K562 (cell line): ENCODE data around the gene NDUFAF2. TPM values are rescaled to one million over a fixed set of nuclear protein-coding genes. Genes with fewer than 3 reads are reported as not detected.

Source experiments
- ATAC-seq: fragments of 200-7000 bp; cut with Tn5 transposase; 3 replicates; pipeline ENCODE4 v1.9.1; 2020; ENCODE audit warnings: moderate library complexity
- BruUV-seq: library from RNA; stranded (reverse); fragments of 400-500 nt; replicated peaks from 2 replicates; lab custom pipeline; 2021; lab: Mats Ljungman, UMichigan
- CTCF ChIA-PET: fragments of 300-600 bp; formaldehyde crosslinking; extraction: SDS; loops from one replicate; lab custom pipeline; 2021; ENCODE audit warnings: low intra/inter-chr PET ratio; lab: Yijun Ruan, JAX
- POLR2A ChIA-PET: fragments of 300-600, 350-650 bp; sonication (Branson Sonifier 250); formaldehyde crosslinking; extraction: SDS; loops from one replicate; lab custom pipeline; 2021; ENCODE audit warnings: antibody characterized with exemption, inconsistent platforms; lab: Yijun Ruan, JAX
- DNase-seq, 4 experiments: peaks; one replicate each; pipeline versions ENCODE4 v3.0.0 to v3.0.0-alpha.2; 2011 to 2018; ENCODE audit warnings: low spot score in 3 of 4, mixed read lengths in 3 of 4; ENCODE audit errors: extremely low read depth in 1 of 4
- FAIRE-seq: peaks from 2 replicates; lab custom pipeline; 2011; peaks lifted over from hg19 to GRCh38; lab: Jason Lieb, UNC
- H2AFZ ChIP-seq: 2 replicates; pipeline ENCODE4 v1.6.0; 2011; ENCODE audit warnings: low read depth, low read length, control low read depth, inconsistent platforms
- H3K27ac ChIP-seq: fragments of 200-600 bp; 3 replicates; pipeline ENCODE4 v1.8.0; 2011; ENCODE audit warnings: low read depth, mild to moderate bottlenecking, control low read depth, inconsistent platforms, low read length, moderate library complexity, mixed read lengths; ENCODE audit errors: extremely low read depth
- H3K27me3 ChIP-seq, 2 experiments: fragments of 300-600 bp in 1 of 2; 2 replicates in 1 of 2; 3 replicates in 1 of 2; pipeline versions ENCODE4 v1.6.0 to v1.8.0; 2011; ENCODE audit warnings: inconsistent platforms in 2 of 2, low read length in 2 of 2, mild to moderate bottlenecking in 1 of 2, mixed read lengths in 1 of 2, moderate library complexity in 1 of 2; ENCODE audit not compliant: control insufficient read depth in 2 of 2, insufficient read depth in 2 of 2
- H3K36me3 ChIP-seq: fragments of 300-600 bp; 3 replicates; pipeline ENCODE4 v1.8.0; 2011; ENCODE audit warnings: mild to moderate bottlenecking, low read length, inconsistent platforms; ENCODE audit not compliant: control insufficient read depth, insufficient read depth
- H3K4me1 ChIP-seq, 2 experiments: fragments of 200-600 bp in 1 of 2; replicated peaks in 1 of 2; 2 replicates in 1 of 2; 3 replicates in 1 of 2; pipeline versions ENCODE4 v1.5.1 to v1.8.0; 2011; ENCODE audit warnings: inconsistent platforms in 2 of 2, low read length in 2 of 2, mild to moderate bottlenecking in 1 of 2, mixed read lengths in 1 of 2, moderate library complexity in 1 of 2; ENCODE audit not compliant: control insufficient read depth in 2 of 2, insufficient read depth in 2 of 2
- H3K4me2 ChIP-seq: 2 replicates; pipeline ENCODE4 v1.6.1; 2011; ENCODE audit warnings: low read length, control low read depth, inconsistent platforms, mixed read lengths; ENCODE audit not compliant: insufficient read depth
- H3K4me3 ChIP-seq: fragments of 200-600 bp; sonication (generic), shearing (Covaris generic); 2 replicates; pipeline ENCODE4 v1.5.1; 2016; ENCODE audit warnings: control low read depth, inconsistent platforms
- H3K79me2 ChIP-seq: fragments of 200-600 bp; 3 replicates; pipeline ENCODE4 v1.8.0; 2011; ENCODE audit warnings: low read length, inconsistent platforms; ENCODE audit not compliant: control insufficient read depth, insufficient read depth
- H3K9ac ChIP-seq, 2 experiments: 2 replicates each; pipeline versions ENCODE4 v1.6.0 to v1.6.1; 2011; ENCODE audit warnings: low read depth in 2 of 2, low read length in 2 of 2, control low read depth in 1 of 2, inconsistent platforms in 1 of 2, mild to moderate bottlenecking in 1 of 2, mixed read lengths in 1 of 2; ENCODE audit not compliant: insufficient read depth in 1 of 2
- H3K9me1 ChIP-seq: one replicate; pipeline ENCODE4 v1.6.0; 2011; ENCODE audit warnings: inconsistent platforms, mild to moderate bottlenecking, low read length, moderate library complexity; ENCODE audit not compliant: control insufficient read depth, insufficient read depth
- H3K9me3 ChIP-seq: replicated peaks from 2 replicates; pipeline ENCODE4 v1.5.1; 2011; ENCODE audit warnings: low read depth, low read length, inconsistent platforms; ENCODE audit not compliant: control insufficient read depth, insufficient read depth
- H4K20me1 ChIP-seq: replicated peaks from 2 replicates; pipeline ENCODE4 v1.6.1; 2011; ENCODE audit warnings: low read length, inconsistent platforms, mixed read lengths; ENCODE audit not compliant: control insufficient read depth, insufficient read depth
- CREB1 ChIP-seq, 2 experiments: sonication (generic) in 1 of 2; formaldehyde crosslinking in 1 of 2; IDR thresholded peaks; 2 replicates each; pipeline versions ENCODE4 v1.6.1 to v1.8.0; 2012 to 2022; ENCODE audit warnings: inconsistent platforms in 1 of 2, mild to moderate bottlenecking in 1 of 2, missing genetic modification reagents in 1 of 2, moderate library complexity in 1 of 2
- FOXJ2 ChIP-seq: fragments of 200-800 bp; sonication (Bioruptor generic); IDR thresholded peaks from 2 replicates; pipeline ENCODE4 v1.6.1; 2016; ENCODE audit warnings: missing genetic modification characterization, missing compliant biosample characterization
- HNRNPUL1 ChIP-seq: fragments of 200-400 bp; formaldehyde crosslinking; IDR thresholded peaks from 2 replicates; pipeline ENCODE4 v1.6.1; 2017; ENCODE audit warnings: low read length
- JUND ChIP-seq, 2 experiments: IDR thresholded peaks; 2 replicates in 1 of 2; 3 replicates in 1 of 2; pipeline ENCODE4 v1.6.1; 2011; ENCODE audit warnings: borderline replicate concordance in 2 of 2, low read depth in 2 of 2, low read length in 2 of 2, improper control_type of control experiment in 1 of 2, missing biosample characterization in 1 of 2, missing genetic modification characterization in 1 of 2, missing genetic modification reagents in 1 of 2
- OTX1 ChIP-seq: fragments of 450-650 bp; formaldehyde crosslinking; IDR thresholded peaks from 2 replicates; pipeline ENCODE4 v1.4.0; 2022; ENCODE audit warnings: mild to moderate bottlenecking
- SMARCE1 ChIP-seq: fragments of 450-650 bp; IDR thresholded peaks from 2 replicates; pipeline ENCODE4 v1.7.1; 2016; ENCODE audit warnings: mild to moderate bottlenecking
- TEAD4 ChIP-seq, 2 experiments: sonication (generic) in 1 of 2; formaldehyde crosslinking in 1 of 2; IDR thresholded peaks; 2 replicates each; pipeline versions ENCODE4 v1.6.1 to v1.8.0; 2012 to 2022; ENCODE audit warnings: borderline replicate concordance in 1 of 2, inconsistent platforms in 1 of 2, low read length in 1 of 2, mild to moderate bottlenecking in 1 of 2, missing genetic modification reagents in 1 of 2
- ZBTB8A ChIP-seq: fragments of 450-650 bp; IDR thresholded peaks from 2 replicates; pipeline ENCODE4 v1.6.1; 2018; ENCODE audit warnings: mild to moderate bottlenecking, moderate library complexity; ENCODE audit not compliant: partially characterized antibody
- ZFP36 ChIP-seq: fragments of 150-350 bp; IDR thresholded peaks from 2 replicates; pipeline ENCODE4 v1.6.1; 2018; ENCODE audit warnings: low read length, low read depth; ENCODE audit not compliant: partially characterized antibody
- ZKSCAN8 ChIP-seq: fragments of 200-800 bp; sonication (Bioruptor generic); IDR thresholded peaks from 2 replicates; pipeline ENCODE4 v1.6.1; 2016; ENCODE audit warnings: missing genetic modification characterization, missing compliant biosample characterization
- ZNF316 ChIP-seq: fragments of 450-650 bp; IDR thresholded peaks from 2 replicates; pipeline ENCODE4 v1.6.1; 2016
- ZNF780A ChIP-seq: fragments of 250-450 bp; sonication (Bioruptor Pico); IDR thresholded peaks from 2 replicates; pipeline ENCODE4 v1.5.0; 2021; ENCODE audit warnings: mild to moderate bottlenecking
- in situ Hi-C: fragments of 300-500 bp; cut with MboI; formaldehyde crosslinking; loops from 4 replicates; pipeline ENCODE4 v1.15.0; 2018; ENCODE audit warnings: inconsistent platforms, mixed read lengths
- intact Hi-C: fragments of 100-400 bp; cut with micrococcal nuclease; formaldehyde crosslinking; loops from 2 replicates; pipeline ENCODE4 v1.14.2; 2022
- polyA plus RNA-seq, 8 experiments: library from polyadenylated mRNA; depleted of rRNA in 4 of 8; stranded (reverse) in 5 of 8; unstranded in 3 of 8; fragments of >200 nt; fragmentation: Nextera tagmentation in 2 of 8; fragmentation: Illumina TruSeq in 1 of 8; extraction: Ambion mirVana in 2 of 8; extraction: Trizol in 1 of 8; gene quantifications; 2 replicates each; pipeline versions ENCODE4 v1.2.1 to v1.2.3, GENCODE V29; 2011 to 2014; ENCODE audit warnings: inconsistent platforms in 1 of 8, missing spikeins in 1 of 8
- total RNA-seq, 7 experiments: library from RNA; depleted of rRNA in 6 of 7; stranded (reverse); fragments of >200 nt in 6 of 7; fragmentation: Illumina TruSeq in 2 of 7; extraction: Trizol in 2 of 7; gene quantifications; 2 replicates each; pipeline versions ENCODE4 v1.2.1 to v1.2.3, GENCODE V29; 2011 to 2021; ENCODE audit warnings: low replicate concordance in 1 of 7
- TF ChIP-seq, protein P1 (sequence below), 2 experiments: fragments of 150-350 bp in 1 of 2; IDR thresholded peaks; 2 replicates each; pipeline ENCODE4 v1.6.1; 2012 to 2016; ENCODE audit warnings: low read depth in 2 of 2, low read length in 2 of 2, mild to moderate bottlenecking in 1 of 2, moderate library complexity in 1 of 2
- TF ChIP-seq, protein P2 (sequence below): fragments of 450-650 bp; formaldehyde crosslinking; IDR thresholded peaks from 2 replicates; pipeline ENCODE4 v1.4.0; 2020; ENCODE audit warnings: mild to moderate bottlenecking, moderate library complexity

NDUFAF2 gene
- total and polyA plus RNA-seq, 9 of the 15 experiments (the other 6 are each of a cell fraction or from before 2014, with no cell fraction given): 56.0 to 155 (median 95.9) TPM

DNA sequence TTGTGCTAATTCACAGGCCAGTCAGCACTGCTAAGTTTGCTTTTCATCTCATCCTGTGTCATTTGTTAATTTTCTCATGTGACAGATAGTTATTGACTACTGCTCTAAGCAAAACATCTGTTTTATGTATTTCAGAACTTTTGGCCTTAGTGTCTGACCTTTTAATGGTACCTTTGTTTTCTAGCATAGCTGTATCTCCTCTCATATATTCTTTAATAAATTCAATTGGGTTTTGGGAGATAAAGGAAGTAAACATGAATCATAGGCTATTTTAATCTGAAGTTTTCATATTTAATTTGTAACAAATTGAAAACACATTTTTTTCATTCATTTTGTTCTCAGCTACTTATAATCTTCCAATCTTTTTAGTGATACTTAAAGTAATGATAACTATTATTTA lies 13.1 kb downstream of the NDUFAF2 start:
- Histone ChIP-seq H3K27ac (no peak overlapping the region), H3K9me1 (no peaks in the 10 kb centered on the region), H2AFZ (no peak overlapping the region), H3K27me3 (no peaks in the 10 kb centered on the region), H3K9me3 (no peaks in the 10 kb centered on the region), H3K9ac (no peak overlapping the region), H4K20me1 (no peaks in the 10 kb centered on the region), H3K79me2 (peaks cover 75% of the 10 kb centered on the region), H3K4me3 (no peak overlapping the region), H3K4me1 (no peaks in the 10 kb centered on the region), H3K36me3 (no peaks in the 10 kb centered on the region), H3K4me2 (no peak overlapping the region)
- FAIRE-seq (no peak), ATAC-seq (no peak), DNase-seq (no peak)
- intact Hi-C loops (loop anchor here (2.0 to 10.0 kb wide), 2 partner anchors 97 to 701 kb away; no protein-coding TSS in a partner anchor), in situ Hi-C loops (no loop called here)
- ChIA-PET CTCF (no interaction called here), POLR2A (interaction anchor here (1.0 kb wide), 1 partner anchor 12 kb away, joined by 3 read pairs; no protein-coding TSS in a partner anchor)
- no TSS peak for BruUV-seq
- TF ChIP-seq, protein P1, sequence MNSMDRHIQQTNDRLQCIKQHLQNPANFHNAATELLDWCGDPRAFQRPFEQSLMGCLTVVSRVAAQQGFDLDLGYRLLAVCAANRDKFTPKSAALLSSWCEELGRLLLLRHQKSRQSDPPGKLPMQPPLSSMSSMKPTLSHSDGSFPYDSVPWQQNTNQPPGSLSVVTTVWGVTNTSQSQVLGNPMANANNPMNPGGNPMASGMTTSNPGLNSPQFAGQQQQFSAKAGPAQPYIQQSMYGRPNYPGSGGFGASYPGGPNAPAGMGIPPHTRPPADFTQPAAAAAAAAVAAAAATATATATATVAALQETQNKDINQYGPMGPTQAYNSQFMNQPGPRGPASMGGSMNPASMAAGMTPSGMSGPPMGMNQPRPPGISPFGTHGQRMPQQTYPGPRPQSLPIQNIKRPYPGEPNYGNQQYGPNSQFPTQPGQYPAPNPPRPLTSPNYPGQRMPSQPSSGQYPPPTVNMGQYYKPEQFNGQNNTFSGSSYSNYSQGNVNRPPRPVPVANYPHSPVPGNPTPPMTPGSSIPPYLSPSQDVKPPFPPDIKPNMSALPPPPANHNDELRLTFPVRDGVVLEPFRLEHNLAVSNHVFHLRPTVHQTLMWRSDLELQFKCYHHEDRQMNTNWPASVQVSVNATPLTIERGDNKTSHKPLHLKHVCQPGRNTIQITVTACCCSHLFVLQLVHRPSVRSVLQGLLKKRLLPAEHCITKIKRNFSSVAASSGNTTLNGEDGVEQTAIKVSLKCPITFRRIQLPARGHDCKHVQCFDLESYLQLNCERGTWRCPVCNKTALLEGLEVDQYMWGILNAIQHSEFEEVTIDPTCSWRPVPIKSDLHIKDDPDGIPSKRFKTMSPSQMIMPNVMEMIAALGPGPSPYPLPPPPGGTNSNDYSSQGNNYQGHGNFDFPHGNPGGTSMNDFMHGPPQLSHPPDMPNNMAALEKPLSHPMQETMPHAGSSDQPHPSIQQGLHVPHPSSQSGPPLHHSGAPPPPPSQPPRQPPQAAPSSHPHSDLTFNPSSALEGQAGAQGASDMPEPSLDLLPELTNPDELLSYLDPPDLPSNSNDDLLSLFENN (IDR thresholded peaks at IDR 0.05; ENCODE audit: low read depth in 2 of 2, low read length in 2 of 2): no peak
- TF ChIP-seq, protein P2, sequence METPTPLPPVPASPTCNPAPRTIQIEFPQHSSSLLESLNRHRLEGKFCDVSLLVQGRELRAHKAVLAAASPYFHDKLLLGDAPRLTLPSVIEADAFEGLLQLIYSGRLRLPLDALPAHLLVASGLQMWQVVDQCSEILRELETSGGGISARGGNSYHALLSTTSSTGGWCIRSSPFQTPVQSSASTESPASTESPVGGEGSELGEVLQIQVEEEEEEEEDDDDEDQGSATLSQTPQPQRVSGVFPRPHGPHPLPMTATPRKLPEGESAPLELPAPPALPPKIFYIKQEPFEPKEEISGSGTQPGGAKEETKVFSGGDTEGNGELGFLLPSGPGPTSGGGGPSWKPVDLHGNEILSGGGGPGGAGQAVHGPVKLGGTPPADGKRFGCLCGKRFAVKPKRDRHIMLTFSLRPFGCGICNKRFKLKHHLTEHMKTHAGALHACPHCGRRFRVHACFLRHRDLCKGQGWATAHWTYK (CRISPR knock-in tag): no peak
- TF ChIP-seq HNRNPUL1 (no peak), FOXJ2 (no peak), ZFP36 (no peak), CREB1 (IDR thresholded peaks at IDR 0.05) (no peak), CREB1 (CRISPR knock-in tag; IDR thresholded peaks at IDR 0.05) (no peak), ZKSCAN8 (no peak), ZBTB8A (no peak), TEAD4 (IDR thresholded peaks at IDR 0.05; ENCODE audit: low read length) (no peak), TEAD4 (CRISPR knock-in tag; IDR thresholded peaks at IDR 0.05; ENCODE audit: borderline replicate concordance) (no peak), OTX1 (CRISPR knock-in tag) (no peak), SMARCE1 (no peak), ZNF780A (no peak), ZNF316 (no peak), JUND (IDR thresholded peaks at IDR 0.05; ENCODE audit: borderline replicate concordance, low read depth, low read length) (no peak), JUND (tag; IDR thresholded peaks at IDR 0.05; ENCODE audit: borderline replicate concordance, low read depth, low read length) (no peak)
